ENCODE results near the gene C4A.
"Not testable (repeated sequence)": the region's sequence is repeated elsewhere in the genome, so short reads cannot be mapped to it uniquely, and the experiment has no call there.

C4A gene

DNA sequence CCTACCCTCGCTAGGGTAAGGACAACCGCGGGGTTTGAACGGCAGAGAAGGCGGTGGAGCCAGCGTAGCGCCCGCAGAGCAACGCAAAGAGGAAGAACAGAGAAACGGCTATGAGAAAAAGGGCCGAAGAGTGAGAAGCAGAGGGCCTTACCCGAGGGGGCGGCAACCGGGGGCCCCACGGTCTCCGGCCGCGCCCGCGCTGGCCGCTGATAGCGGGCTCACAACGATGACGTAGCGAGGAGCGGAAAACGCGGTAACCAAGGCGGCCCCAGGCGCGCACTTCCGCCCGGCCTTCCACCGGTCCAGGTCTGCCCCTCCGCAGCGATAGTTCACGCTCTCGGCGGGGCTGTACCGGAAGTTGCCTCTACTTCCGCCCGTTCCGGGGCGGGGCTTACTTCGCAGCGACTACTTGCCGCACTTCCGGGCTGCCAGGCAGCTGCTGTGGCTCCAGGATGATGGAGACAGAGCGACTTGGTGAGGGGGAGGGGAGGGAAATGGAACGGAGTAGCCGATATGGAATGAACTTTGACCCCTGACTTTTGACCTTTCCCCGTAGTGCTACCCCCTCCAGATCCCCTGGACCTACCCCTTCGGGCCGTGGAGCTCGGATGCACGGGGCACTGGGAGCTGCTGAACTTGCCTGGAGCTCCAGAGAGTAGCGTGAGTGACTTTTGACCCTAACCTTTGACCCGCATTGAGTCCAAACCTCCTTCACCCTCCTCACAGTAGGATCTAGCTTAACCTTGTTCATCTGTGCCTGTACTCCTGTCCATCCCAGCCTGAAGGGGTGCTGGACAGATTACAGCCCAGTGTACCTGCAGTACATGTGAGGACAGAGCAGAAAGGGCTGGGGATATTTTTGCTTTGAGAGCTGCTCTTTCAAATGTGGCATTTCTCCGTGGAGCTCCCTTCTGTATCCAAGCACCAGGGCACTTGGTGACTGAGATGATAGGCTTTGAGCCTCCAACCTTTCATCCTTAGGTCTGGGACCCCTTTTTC is 22.8 kb upstream of the C4A start, which contains the start of the genes NELFE and SKIC2:
Gene NELFE, minus strand, starts transcription at position 231 of the 999 bp plus-strand sequence. CDS start 525 bp downstream, outside the sequence.
Gene SKIC2, plus strand, starts transcription at position 435 of the 999 bp plus-strand sequence. Its CDS starts 18 bp downstream, at position 453.
- DNase-seq (ENCODE audit: low spot score), result peak; percentile 99

DNA sequence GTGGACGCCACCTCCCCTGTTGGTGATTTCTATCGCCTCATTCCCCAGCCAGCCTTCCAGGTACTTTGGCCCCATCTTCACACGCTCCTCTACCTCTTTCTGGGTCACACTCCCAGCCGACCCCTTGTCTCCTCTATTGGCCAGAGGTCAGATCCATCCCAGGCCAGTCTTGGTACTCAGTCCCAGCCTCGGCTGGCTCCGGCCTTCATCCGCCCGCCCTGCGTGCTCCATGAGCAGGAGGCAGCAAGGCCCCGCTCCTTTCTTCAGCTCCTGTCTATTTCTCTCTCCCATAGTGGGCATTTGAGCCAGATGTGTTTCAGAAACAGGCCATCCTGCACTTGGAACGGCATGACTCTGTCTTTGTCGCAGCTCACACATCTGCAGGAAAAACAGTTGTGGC is 20.2 kb upstream of the C4A start:
- DNase-seq (ENCODE audit: low spot score), result no peak

DNA sequence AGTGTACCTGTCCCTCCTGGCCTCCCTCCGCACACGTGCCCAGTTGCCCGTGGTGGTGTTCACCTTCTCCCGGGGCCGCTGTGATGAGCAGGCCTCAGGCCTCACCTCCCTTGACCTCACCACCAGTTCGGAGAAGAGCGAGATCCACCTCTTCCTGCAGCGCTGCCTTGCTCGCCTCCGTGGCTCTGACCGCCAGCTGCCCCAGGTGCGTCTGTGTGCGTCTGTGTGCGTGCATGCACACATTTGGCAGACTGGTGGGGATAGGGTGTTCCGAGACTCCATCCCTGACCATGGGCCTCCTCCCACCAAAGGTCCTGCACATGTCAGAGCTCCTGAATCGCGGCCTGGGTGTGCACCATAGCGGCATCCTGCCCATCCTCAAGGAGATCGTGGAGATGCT is 17.9 kb upstream of the C4A start:
- no peak for DNase-seq (ENCODE audit: low spot score)

GRCh38 chr6:31965700-31966099 is 16.2 kb upstream of the C4A start:
- no peak for DNase-seq (ENCODE audit: low spot score)

DNA sequence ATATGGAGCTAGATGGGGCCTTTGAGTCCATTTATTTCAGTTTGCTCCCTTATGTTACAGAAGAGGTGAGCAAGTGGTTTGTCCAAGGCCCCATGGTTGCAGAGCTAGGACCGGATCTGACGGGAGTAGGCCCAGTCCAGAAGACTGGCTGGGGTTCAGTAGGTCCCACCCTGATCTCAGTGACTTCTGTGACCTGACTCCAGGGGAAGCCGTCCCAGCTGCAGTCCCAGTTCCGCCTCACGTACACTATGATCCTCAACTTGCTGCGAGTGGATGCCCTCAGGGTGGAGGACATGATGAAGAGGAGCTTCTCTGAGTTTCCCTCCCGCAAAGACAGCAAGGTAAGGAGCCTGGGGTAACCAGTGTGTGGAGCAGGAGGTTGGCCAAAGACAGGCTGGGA is 15.4 kb upstream of the C4A start:
- DNase-seq (ENCODE audit: low spot score), result no peak

- DNase-seq (ENCODE audit: low spot score), result no peak
These were observed 14.6 kb upstream of the C4A start for GRCh38 chr6:31966997-31967925.

DNA sequence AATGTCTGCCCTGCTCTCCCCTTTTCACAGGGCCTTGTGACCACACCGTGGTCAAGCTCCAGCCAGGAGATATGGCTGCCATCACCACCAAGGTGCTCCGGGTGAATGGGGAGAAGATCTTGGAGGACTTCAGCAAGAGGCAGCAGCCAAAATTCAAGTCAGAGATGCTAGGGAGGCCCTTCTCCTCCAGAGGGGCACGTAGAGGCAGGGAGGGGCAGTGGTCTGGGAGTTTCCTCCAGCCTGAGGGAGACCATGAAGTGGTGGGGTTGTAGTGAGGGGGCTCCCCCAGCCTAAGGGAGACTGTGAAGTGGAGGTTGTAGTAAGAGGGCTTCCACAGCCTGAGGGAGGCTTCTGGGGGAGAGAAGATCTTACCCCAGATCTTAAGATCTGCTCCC is 13.9 kb upstream of the C4A start:
- DNase-seq (ENCODE audit: low spot score), result no peak

DNA sequence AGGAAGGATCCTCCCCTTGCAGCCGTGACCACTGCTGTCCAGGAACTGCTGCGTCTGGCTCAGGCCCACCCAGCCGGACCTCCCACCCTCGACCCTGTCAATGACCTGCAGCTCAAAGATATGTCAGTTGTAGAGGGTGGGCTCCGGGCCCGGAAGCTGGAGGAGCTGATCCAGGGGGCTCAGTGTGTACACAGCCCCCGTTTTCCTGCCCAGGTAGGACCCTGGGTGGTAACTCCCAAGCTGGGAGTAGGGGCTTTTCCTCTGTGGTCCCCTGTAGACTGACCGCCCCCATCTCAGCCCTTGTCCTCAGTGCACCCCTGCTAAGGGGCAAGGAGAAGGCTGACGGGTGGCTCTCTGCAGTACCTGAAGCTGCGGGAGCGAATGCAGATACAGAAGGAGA is 13.5 kb upstream of the C4A start:
- DNase-seq (ENCODE audit: low spot score), result no peak

GRCh38 chr6:31968791-31969711 is 12.8 kb upstream of the C4A start:
- no peak for DNase-seq (ENCODE audit: low spot score)

DNA sequence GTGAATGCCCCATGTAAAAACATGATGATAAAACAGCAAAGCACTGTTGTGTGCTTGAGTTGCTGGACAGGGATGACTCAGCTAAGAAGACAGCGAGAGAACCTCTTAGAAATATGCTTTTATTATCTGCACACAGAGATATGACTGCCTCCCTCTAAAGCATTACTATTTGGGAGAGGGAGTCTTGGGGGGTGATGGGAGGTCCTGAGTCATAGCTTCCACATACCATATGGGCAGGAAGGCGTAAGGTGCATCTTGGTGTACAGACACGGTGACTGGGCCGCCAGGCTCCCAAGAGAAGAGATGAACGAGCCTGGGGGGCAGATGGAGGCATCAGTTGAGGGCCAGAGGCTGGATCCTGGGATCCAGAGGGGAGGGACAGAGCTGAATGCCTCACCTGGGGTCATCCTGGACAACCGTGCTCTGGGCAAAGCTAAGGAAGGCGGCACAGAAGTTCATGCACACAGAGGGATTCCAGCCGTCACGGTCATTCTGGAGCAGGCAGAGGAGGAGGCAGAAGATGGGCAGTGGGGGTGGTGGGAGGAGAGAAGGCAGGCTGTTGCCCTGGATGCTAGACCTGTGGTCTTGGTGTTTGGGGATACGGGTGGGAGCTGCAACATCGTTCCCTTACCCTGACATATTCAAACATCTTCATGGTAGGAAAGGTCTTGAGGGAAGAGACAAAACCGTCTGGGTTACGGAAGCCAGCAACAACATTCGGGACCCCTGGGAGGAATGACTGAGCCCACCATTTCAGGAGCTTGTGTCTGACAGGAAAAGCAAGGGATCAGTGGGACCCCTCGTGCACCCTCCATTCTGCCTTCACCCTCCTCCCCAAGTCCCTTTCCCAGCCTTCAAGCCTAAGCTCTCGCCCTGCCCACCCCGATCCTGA is 11.9 kb upstream of the C4A start:
- peak; percentile 62 for DNase-seq (ENCODE audit: low spot score)

DNA sequence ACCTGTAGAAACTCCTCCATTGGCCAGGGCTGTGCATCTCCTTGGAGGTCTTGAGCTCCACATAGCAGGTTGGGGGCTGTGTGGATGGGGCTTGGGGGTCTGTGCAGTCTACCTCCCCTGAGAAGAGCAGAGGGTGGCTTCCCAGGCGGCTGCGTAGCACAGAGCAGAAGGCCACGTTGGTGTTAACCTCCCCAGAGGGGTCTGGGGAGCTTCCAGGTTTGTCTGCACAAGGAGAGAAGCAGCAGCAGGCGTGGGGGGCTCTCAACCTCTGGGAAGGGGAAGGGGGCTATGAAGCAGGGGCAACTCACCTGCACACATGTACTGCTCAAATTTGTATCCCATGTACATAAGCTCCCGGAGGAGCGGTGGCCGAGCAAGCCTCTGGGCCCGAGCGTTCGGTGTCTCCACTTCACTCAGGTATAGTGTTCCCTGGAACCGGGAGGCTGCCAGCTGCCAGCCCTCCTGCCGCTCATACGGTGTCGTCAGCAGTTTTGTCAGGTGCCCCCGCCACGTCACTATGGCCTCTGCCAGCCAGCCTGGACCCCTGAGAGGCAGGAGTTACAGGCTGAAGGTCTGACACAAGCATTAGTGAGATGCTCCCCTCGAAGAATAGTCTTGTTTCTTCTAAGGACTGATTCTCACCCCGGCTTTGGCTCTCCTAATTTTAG is 11.1 kb upstream of the C4A start:
- DNase-seq (ENCODE audit: low spot score), result no peak

GRCh38 chr6:31971279-31971992 is 10.4 kb upstream of the C4A start:
- peak; percentile 23 for DNase-seq (ENCODE audit: low spot score)

DNA sequence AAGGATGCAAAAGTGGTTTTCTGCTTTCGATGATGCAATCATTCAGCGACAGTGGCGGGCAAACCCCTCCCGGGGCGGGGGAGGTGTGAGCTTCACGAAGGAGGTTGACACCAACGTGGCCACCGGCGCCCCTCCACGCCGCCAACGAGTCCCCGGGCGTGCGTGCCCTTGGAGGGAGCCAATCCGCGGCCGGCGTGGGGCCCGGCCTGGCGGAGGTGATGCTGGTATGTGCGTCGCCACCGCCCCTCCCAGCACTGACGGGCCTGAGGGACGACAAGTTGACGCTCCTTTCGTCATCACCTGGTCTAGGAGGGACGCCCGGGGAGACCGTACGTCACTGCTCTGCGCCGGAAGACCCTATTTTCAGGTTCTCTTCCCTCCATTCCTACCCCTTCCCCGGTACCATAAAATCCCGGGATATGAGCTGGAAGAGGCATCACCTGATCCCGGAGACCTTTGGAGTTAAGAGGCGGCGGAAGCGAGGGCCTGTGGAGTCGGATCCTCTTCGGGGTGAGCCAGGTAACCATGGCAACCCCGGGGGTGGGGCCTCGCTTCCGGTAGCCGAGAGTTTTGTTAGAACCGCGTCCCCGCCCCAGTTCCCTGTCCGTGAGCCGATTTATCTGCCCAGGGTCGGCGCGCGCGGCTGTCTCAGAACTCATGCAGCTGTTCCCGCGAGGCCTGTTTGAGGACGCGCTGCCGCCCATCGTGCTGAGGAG is 9.7 kb upstream of the C4A start, which contains the start of gene DXO:
Gene DXO, minus strand, starts transcription at position 146 of the 716 bp plus-strand sequence. CDS start 463 bp downstream, outside the sequence.
- peak; percentile 100 for DNase-seq (ENCODE audit: low spot score)

DNA sequence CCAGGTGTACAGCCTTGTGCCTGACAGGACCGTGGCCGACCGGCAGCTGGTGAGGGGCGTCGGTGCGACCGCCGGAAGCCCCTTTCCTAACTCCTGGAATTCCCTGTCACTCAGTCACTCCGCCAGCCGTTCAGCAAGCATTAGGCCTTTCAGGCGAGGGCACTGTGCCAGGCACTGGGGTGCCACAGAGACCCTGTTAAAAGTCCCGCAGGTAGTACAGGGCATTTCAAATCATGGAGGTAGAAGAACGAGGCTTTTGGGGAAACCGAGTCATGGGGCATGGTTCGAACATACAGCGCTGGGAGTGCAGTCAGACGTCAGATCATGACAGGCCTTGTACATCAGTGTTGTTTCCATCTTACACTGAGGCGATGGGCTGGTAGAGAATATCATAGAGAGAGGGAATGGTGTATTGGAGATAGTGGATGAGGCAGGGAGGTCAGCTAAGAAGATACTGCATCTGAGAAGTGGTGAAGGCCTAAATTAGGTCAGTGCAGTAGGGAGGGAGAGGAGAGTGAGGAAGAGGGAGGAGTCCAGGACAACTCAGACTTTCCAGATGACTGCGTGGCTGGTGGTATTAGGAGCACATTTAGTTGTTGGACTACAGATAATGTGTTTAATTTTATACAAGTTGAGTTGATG is 9.0 kb upstream of the C4A start:
- DNase-seq (ENCODE audit: low spot score), result peak; percentile 62

DNA sequence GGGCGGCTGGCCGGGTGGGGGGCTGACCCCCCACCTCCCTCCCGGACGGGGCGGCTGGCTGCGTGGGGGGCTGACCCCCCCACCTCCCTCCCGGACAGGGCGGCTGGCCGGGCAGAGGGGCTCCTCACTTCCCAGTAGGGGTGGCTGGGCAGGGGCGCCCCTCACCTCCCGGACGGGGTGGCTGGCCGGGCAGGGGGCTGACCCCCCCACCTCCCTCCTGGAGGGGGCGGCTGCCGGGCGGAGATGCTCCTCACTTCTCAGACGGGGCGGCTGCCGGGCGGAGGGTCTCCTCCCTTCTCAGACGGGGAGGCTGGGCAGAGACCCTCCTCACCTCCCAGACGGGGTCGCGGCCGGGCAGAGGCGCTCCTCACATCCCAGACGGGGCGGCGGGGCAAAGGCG is 5.8 kb upstream of the C4A start:
- DNase-seq (ENCODE audit: low spot score), result not testable (repeated sequence)

DNA sequence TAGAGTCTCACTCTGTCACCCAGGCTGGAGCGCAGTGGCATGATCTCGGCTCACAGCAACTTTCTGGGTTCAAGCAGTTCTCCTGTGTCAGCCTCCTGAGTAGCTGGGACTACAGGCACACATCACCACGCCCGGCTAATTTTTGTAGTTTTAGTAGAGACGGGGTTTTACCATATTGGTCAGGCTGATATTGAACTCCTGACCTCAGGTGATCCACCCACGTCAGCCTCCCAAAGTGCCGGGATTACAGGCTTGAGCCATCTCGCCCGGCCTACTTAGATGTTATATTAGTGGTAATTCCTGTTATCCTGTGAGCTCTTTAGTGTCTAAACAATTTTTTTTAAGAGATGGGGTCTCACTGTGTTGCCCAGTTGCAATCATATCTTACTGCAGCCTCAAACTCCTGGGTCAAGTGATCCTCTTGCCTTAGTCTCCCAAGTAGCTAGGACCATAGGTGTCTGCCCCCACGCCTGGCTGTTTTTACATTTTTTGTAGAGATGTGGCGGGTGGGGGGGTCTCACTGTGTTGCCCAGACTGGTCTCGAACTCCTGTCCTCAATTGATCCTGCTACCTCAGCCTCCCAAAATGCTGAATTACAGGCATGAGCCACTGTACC is 3.9 kb upstream of the C4A start:
- no peak for DNase-seq (ENCODE audit: low spot score)

GRCh38 chr6:31978831-31979230 is 3.0 kb upstream of the C4A start:
- DNase-seq (ENCODE audit: low spot score), result no peak
